HS-27A (cell line): ENCODE measurements around the gene KDM7A.
"Not testable (repeated sequence)": the region's sequence is repeated elsewhere in the genome, so short reads cannot be mapped to it uniquely, and the experiment has no call there.

Source experiments
- DNase-seq: peaks from one replicate; pipeline ENCODE4 v3.0.0-alpha.2; 2012; ENCODE audit warnings: low read depth, missing footprints

KDM7A gene

GRCh38 chr7:140156460-140157080, 20.2 kb downstream of the KDM7A start:
- DNase-seq, result no peak

- no peak for DNase-seq
Measured at GRCh38 chr7:140155428-140155827, 21.4 kb downstream of the KDM7A start.

- DNase-seq, result no peak
Measured at GRCh38 chr7:140153666-140154161, 23.1 kb downstream of the KDM7A start.

DNA sequence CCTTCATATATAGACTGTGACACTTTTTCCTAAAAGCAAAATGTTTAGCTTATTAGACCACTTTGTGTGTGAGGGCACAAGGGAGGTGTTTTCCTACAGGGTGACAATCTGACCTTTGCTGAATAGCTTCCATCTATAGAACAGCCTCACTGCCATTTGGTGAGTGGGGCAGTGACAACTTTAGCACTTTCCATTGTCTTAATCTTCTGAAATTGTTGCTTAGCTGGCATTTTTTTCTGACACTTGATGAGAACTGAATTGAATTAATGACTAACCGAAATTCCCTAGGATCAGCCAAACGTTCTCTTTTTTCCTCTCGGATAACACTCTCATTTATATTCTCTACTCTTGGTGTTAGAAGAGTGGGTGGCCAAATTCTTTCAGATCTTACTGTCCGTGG, 30.2 kb downstream of the KDM7A start:
- no peak for DNase-seq

DNA sequence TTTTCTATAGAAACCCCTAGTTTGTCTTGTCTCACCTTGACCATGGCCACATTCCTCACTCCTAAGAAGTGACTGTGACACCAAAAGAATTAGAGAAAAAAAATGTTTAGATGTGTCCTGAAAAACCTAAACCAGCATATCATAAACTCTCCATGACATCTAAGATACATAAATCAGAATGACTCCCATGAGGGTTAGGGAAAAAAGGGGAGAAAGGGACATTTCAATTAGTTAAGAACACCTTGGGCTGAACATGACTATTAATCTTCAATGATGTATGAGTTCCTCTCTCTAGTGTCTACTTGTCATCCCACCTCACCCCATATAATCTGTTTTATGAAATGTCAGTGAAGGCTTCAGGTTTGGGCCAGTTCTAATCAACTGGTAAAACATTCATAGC, 31.1 kb downstream of the KDM7A start:
- no peak for DNase-seq

DNA sequence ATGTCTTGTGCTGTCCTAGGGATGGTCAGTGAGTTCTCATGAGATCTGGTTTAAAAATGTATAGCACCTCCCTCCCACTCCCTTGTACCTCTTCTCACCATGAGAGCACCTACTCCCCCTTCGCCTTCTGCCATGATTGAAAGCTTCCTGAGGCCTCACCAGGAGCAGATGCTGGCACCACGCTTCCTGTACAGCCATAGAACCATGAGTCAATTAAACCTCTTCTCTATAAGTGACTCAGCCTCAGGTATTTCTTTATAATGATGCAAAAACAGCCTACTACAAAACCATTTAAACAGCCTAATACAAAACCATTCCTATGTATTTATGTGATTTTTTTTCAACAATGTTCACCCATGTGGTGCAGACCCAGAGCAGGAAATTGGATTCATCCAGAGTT, 32.0 kb downstream of the KDM7A start:
- no peak for DNase-seq

GRCh38 chr7:140143997-140144396, 32.8 kb downstream of the KDM7A start:
- no peak for DNase-seq

GRCh38 chr7:140142031-140142430, 34.8 kb downstream of the KDM7A start:
- no peak for DNase-seq

- no peak for DNase-seq
Measured at GRCh38 chr7:140141256-140141655, 35.5 kb downstream of the KDM7A start.

DNA sequence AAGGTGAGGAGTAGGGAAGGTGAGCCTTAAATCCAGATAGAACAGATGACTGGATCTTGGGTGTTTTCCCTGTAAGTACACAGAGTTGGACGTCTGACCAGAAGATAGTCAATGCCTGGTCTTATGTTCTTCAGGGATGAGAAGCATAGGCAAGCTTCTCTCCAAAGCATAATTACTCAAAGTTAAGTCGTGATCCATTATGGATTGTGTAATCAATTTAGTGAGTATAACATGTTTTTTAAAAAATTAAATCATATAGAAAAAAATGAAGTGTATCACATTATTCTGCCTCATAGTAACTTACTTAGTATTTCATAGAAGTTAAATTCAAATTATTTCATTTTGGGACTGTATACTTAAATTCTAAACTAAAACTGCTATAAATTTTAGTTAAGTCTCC, 39.7 kb downstream of the KDM7A start:
- DNase-seq, result no peak

DNA sequence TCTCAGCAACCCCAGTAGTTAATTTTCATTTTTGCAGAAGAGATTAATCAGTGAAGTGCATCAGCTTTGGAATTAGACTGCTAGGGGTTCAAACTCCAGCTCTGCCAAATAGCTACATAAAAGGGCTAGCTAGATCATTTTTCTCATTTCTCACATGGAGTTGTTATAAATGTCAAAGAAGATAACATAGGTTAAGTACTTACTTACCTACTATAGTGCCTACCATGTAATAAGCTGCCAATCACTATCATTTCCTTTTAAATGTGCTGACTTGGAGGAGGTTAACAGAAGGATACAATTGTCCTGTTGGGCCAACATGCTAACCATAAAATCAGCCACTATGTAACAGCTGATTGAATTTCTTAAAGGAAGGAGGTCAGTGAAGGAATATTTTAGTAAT, 40.7 kb downstream of the KDM7A start:
- no peak for DNase-seq

DNA sequence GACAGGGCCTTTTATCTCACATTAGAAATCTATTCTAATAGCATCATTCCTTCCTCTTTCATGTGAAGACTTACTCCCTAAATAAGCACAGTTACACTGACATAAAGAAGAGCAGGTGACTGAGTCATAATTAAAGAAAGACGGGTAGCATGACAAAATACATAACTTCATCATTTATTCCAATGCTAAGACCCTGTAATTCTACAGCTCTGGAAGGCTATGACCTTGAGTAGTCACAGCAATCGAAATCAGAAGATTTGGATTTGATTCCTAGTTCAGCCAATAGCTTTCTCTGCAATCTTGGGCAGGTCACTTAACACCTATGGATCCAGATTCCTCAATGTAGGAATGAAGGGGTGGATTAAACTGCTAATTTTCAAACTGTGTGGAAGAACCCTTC, 42.7 kb downstream of the KDM7A start:
- DNase-seq, result no peak

DNA sequence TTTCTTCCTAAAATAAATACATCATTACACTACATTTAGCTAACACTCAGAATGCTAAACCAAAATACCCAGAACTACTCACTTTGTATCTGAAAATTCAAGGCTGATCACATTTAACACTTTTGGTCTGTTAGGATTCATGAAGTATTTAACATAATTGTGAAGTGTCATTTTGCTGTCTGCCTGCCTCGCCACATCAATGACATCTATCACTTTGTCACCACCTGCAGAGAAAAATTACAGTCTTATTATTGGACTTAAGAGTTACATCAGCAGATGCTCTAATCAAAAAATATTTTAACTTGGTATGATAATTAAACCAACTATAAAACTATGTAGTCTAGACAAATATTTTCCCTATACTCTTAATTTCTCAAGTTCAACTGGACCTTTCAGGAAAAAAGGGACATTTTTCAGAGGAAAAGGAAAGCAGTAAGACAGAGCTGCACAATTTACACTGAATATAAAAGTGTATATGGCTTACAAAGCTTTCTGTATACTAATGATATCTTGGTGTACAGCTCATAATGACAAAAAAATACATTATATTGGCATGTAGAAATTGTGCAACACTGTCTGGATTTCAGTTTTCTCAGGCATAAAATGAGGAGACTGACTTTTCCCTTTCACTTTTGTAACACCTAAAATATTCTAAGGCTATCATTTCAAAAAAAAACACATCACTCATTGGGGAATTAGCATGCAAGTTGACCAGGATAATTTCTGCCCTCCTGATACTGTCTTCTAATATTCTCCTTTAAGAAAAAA, 49.2 kb downstream of the KDM7A start:
- DNase-seq, result no peak

- no peak for DNase-seq
Measured at GRCh38 chr7:140126435-140127034, 50.2 kb downstream of the KDM7A start.

DNA sequence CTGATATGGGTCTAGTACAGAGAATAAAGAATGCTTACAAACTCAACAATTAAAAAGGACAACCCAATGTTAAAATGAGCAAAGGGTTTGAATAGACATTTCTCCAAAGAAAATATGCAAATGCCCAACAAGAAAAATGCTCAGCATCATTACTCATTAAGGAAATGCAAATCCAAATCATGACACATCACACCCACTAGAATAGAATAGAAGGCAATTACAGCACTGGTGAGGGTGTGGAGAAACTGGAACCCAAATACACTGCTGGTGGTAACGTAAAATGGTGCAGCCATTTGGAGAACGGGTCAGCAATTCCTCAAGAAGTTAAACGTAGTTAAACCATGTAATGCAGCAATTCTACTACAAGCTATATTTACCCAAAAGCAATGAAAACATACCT, 53.8 kb downstream of the KDM7A start:
- DNase-seq, result no peak

- no peak for DNase-seq
Measured at GRCh38 chr7:140121326-140121725, 55.5 kb downstream of the KDM7A start.

GRCh38 chr7:140114817-140115216, 62.0 kb downstream of the KDM7A start:
- not testable (repeated sequence) for DNase-seq

DNA sequence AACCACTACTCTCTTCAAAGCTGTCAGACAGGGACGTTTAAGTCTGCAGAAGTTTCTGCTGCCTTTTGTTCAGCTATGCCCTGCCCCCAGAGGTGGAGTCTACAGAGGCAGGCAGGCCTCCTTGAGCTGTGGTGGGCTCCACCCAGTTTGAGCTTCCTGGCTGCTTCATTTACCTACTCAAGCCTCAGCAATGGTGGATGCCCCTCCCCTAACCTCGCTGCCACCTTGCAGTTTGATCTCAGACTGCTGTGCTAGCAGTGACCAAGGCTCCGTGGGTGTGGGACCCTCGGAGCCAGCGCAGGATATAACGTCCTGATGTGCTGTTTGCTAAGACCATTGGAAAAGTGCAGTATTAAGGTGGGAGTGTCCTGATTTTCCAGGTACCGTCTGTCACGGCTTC, 68.0 kb downstream of the KDM7A start:
- DNase-seq, result not testable (repeated sequence)

GRCh38 chr7:140096459-140096858, 80.3 kb downstream of the KDM7A start:
- no peak for DNase-seq

GRCh38 chr7:140093375-140093774, 83.4 kb downstream of the KDM7A start:
- DNase-seq, result no peak

DNA sequence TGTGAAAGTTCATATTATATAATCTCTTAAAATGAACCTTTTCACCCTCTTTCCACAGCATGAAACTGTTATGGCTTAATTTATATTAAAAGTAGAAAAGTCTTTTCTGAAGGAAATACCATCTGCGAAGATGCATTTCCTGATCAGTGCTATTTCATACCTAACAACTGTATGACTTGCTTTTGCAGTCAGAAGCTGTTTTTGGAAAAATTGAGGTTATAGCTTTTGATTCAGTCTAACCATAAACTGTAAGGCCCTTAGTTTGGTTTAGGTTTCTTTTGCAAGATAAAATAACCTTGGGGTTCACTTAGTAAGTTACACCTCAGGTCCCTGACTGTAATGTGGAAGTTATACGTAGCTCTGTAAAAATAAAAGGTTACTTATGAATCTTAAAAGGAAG, 91.3 kb downstream of the KDM7A start:
- DNase-seq, result no peak

DNA sequence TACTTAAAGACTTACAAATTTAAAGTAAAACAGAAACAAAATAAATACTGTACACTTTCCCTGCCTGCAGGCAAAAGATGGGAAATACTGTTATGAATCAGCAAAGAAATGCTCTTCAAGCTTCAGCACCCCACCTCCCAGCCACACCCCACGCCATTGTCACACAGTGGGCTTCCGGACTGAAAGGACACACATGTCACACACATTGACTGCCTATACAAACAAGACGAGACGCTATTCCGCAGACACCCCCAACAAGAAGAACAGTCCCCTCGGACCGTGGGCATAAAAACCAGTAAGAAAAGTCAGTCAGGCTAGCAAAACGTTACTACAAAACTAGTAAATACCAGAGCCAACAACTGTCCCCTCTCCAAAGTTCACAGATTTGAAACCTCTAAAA, 91.8 kb downstream of the KDM7A start:
- no peak for DNase-seq

GRCh38 chr7:140084142-140084655, 92.6 kb downstream of the KDM7A start:
- DNase-seq, result no peak
